Dermis blood vessel endothelial cell (primary cell): ENCODE measurements around the gene KIF4B. TPM values are rescaled to one million over a fixed set of nuclear protein-coding genes. Genes with fewer than 3 reads are reported as not detected.

ENCODE experiments used
- DNase-seq: peaks from one replicate; pipeline ENCODE4 v3.0.0; 2010
- total RNA-seq: library from RNA; depleted of rRNA; stranded (reverse); fragments of >200 nt; gene quantifications from 2 replicates; pipeline ENCODE4 v1.2.3, GENCODE V29; 2014

KIF4B gene
- total RNA-seq, 1 donor from 2014 or later, result 0.17 TPM

DNA sequence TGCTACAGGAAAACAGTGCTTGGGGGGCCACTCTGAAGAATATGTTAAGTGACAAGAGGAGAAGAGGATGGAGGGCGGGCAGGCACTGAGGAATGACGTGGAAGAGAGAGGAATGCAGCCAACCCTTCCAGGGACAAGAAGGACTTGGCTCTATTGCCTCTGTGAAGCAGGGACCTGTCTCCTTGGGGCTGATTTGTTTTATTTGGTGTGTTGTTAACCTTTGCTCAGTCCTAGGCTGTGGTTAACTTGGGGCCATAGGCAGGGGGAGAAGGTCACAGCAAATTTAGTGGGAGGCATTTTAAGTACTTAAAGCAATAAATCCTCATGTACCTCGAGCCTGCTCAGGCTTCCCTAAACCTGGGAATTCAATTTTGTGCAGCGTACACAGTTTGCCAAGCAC, 39.9 kb downstream of the KIF4B start:
- DNase-seq, result no peak

DNA sequence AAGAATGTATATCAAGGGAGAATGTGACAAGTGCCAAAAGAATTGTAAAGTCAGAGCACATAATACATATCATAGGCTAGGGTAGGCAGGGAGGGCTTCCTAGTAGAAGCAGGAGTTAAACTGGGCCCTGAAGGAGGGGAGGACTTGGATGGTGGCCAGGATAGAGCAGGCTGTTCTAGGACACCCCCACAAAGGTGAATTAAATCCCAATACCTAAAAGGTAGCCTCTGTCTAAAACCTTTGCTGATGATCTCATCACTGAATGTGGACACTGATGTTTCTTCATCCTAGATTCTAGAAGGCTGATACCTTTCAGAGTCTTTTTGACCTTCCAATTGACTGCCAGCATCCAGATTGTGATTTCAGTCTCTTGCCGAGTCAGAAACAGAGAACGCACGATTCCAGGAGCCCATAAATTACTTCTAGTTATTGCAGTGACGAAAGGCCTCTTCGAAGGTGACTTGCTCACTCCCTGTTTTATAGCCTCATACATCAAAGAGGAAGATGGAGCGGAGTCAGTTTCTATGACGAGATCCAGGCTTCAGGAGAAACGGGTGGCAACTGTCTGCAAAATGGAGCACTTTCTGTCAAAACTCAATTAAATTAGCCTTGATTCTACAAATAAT, 43.2 kb downstream of the KIF4B start:
- no peak for DNase-seq

DNA sequence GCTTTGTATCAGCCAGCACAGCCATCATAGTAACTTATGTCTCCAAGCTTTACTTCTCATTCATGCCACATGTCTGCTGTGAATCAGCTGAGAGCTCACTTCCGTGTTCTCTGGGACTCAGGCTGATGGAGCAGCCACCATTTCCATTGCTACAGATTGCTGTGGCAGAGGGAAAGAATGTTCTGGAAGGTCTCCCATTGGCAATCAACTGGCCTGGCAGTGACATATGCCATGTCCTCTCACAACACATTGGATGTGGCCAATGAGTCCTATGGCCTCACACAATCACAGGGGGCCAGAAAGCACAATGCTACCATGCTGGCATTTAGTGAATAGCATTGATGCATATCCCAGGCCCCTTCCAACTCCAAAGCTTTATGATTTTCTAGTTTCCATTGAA, 44.1 kb downstream of the KIF4B start:
- no peak for DNase-seq

DNA sequence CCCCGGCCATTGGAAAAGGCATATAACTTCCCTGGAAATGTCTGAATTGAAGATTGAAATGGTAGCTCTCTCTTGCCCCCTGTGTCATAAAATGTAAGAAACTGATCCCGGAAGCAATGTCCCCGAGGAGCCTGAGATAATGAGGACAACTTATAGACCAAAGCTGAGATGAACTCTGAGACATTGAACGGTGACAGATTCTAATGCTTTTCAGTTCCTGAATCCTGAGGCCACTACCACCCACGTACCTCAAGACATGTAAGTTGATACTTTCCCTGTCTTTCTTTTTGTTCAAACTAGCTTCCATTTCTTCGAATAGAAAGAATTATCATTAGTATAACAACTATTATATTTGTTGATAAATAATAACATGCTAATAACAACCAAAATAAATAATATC, 51.0 kb downstream of the KIF4B start:
- DNase-seq, result no peak

DNA sequence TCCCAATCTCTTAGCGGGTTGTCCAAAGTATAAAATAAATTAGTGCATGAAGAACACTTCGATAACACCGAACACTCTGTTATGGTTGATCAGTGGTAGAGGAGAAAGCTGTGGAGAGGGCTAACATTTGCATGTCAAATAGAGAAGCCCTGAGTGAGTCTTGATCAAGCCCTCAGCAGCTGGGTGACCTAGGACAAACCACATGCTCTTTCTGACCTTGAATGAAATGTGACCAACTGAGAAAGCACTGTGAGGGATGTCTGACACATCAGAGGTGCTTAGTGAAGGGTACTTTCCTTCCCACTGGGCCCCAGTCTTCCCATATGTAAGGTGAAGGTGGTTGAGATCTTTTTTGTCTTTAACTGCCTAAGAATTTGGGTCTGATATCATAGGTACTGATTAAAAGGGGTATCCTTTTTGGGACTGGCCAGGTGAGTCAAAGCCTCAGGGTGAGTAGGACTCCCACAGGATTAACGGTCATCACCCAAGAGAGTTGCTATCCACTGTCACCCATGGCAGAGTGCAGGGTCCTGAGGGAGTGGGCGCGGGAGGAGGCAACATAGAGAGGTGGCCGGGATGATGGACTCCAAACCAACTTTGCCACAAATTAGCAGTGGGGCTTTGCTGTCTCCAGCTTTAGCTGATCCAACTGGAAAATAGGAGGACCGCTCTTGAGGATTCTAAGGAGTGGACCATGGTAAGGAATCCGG, 53.5 kb downstream of the KIF4B start:
- DNase-seq, result no peak

Other genes starting within 250 kb of the KIF4B start
- 11.4 and 11.9 TPM in 2 replicates for gene FAXDC2, start 163.2 kb upstream of the KIF4B start, total RNA-seq
- 106 and 114 TPM in 2 replicates for gene CNOT8, start 155.1 kb upstream of the KIF4B start, total RNA-seq
- 19.7 and 27.5 TPM in 2 replicates for gene GEMIN5, start 75.5 kb upstream of the KIF4B start, total RNA-seq
- 24.0 and 35.6 TPM in 2 replicates for gene MRPL22, start 72.7 kb upstream of the KIF4B start, total RNA-seq